Erythroblast (primary cell): ENCODE results near the gene GPR87.

ENCODE experiments used
- GATA1 ChIP-seq: IDR thresholded peaks from 2 replicates; pipeline ENCODE4 v1.6.1; 2011; ENCODE audit warnings: low read depth, mild to moderate bottlenecking, control low read depth, low read length, moderate library complexity
- POLR2A ChIP-seq: IDR thresholded peaks from 2 replicates; pipeline ENCODE4 v1.6.1; 2011; ENCODE audit warnings: mild to moderate bottlenecking, low read length

GRCh38 chr3:151346292-151346691 is 29.7 kb upstream of the GPR87 start:
- TF ChIP-seq POLR2A (no peak), GATA1 (no peak)
